PC-3 (cell line): ENCODE data around the gene MTA1. TPM values are rescaled to one million over a fixed set of nuclear protein-coding genes. Genes with fewer than 3 reads are reported as not detected.

ENCODE experiments used
- ATAC-seq: fragments of 200-7000 bp; cut with Tn5 transposase; 2 replicates; pipeline ENCODE4 v1.9.1; 2020; ENCODE audit warnings: mild to moderate bottlenecking, moderate library complexity
- BruUV-seq: library from RNA; stranded (reverse); fragments of 400-500 nt; replicated peaks from 2 replicates; lab custom pipeline; 2021; lab: Mats Ljungman, UMichigan
- CTCF ChIA-PET: fragments of 300-600 bp; sonication (Branson Sonifier 250); formaldehyde crosslinking; loops from one replicate; lab custom pipeline; 2022; ENCODE audit warnings: antibody characterized with exemption; lab: Charles Lee
- POLR2A ChIA-PET: fragments of 300-600 bp; sonication (Branson Sonifier 250); formaldehyde crosslinking; loops from one replicate; lab custom pipeline; 2022; ENCODE audit warnings: antibody characterized with exemption; ENCODE audit not compliant: unreplicated experiment; lab: Charles Lee
- DNase-seq: peaks from one replicate; pipeline ENCODE4 v3.0.0-alpha.2; 2015
- H2AFZ ChIP-seq: fragments of 300-600 bp; sonication (generic); 2 replicates; pipeline ENCODE4 v1.6.0; 2016; ENCODE audit warnings: antibody characterized with exemption, low read length
- H3F3A ChIP-seq: fragments of 300-600 bp; sonication (generic); one replicate; pipeline ENCODE4 v1.6.0; 2017; ENCODE audit warnings: antibody characterized with exemption, low read length, control low read depth, mild to moderate bottlenecking; ENCODE audit not compliant: unreplicated experiment
- H3K27ac ChIP-seq: fragments of 300-600 bp; sonication (generic); 2 replicates; pipeline ENCODE4 v1.5.1; 2016; ENCODE audit warnings: mild to moderate bottlenecking, low read length
- H3K27me3 ChIP-seq: fragments of 300-600 bp; sonication (generic); 2 replicates; pipeline ENCODE4 v1.6.1; 2016; ENCODE audit warnings: low read length, mixed read lengths
- H3K36me3 ChIP-seq: fragments of 300-600 bp; sonication (generic); 2 replicates; pipeline ENCODE4 v1.6.1; 2016; ENCODE audit warnings: low read depth, mixed run types, low read length, mixed read lengths
- H3K4me1 ChIP-seq: fragments of 300-600 bp; sonication (generic); 2 replicates; pipeline ENCODE4 v1.5.1; 2016; ENCODE audit warnings: low read length; ENCODE audit not compliant: insufficient read depth
- H3K4me2 ChIP-seq: fragments of 300-600 bp; sonication (generic); 2 replicates; pipeline ENCODE4 v1.6.0; 2016; ENCODE audit warnings: low read length
- H3K4me3 ChIP-seq: fragments of 300-600 bp; sonication (generic); 2 replicates; pipeline ENCODE4 v1.5.1; 2016; ENCODE audit warnings: mild to moderate bottlenecking, low read length, mixed read lengths
- H3K79me2 ChIP-seq: fragments of 300-600 bp; sonication (generic); 2 replicates; pipeline ENCODE4 v1.6.1; 2017; ENCODE audit warnings: low read length, mixed read lengths
- H3K9ac ChIP-seq: fragments of 300-600 bp; sonication (generic); 2 replicates; pipeline ENCODE4 v1.6.0; 2016; ENCODE audit warnings: mild to moderate bottlenecking, low read length
- H3K9me2 ChIP-seq: fragments of 300-600 bp; sonication (generic); replicated peaks from 2 replicates; pipeline ENCODE4 v1.6.1; 2016; ENCODE audit warnings: mixed run types, low read length, mixed read lengths
- H3K9me3 ChIP-seq: fragments of 300-600 bp; sonication (generic); 2 replicates; pipeline ENCODE4 v1.6.1; 2016; ENCODE audit warnings: low read length, mixed read lengths
- H4K20me1 ChIP-seq: fragments of 300-600 bp; sonication (generic); 2 replicates; pipeline ENCODE4 v1.6.1; 2016; ENCODE audit warnings: low read length, mixed read lengths
- CTCF ChIP-seq: fragments of 300-600 bp; sonication (generic); conservative IDR thresholded peaks from 2 replicates; pipeline ENCODE4 v1.5.1; 2017; ENCODE audit warnings: antibody characterized with exemption, low read depth, mild to moderate bottlenecking, low read length
- EZH2 ChIP-seq: fragments of 300-600 bp; sonication (generic); IDR thresholded peaks from one replicate; pipeline ENCODE4 v1.6.1; 2017; ENCODE audit warnings: antibody characterized with exemption, mild to moderate bottlenecking, low read length; ENCODE audit not compliant: unreplicated experiment
- EZH2phosphoT487 ChIP-seq: fragments of 300-600 bp; sonication (generic); IDR thresholded peaks from 2 replicates; pipeline ENCODE4 v1.6.1; 2018; ENCODE audit warnings: mild to moderate bottlenecking, antibody characterized with exemption, low read length, borderline replicate concordance
- intact Hi-C: fragments of 100-400 bp; cut with micrococcal nuclease; formaldehyde crosslinking; loops from 2 replicates; pipeline ENCODE4 v1.9.0; 2023
- total RNA-seq: library from RNA; depleted of rRNA; stranded (reverse); fragments of >200 nt; gene quantifications from 2 replicates; pipeline ENCODE4 v1.2.3, GENCODE V29; 2014

MTA1 gene
- total RNA-seq, 1 experiment from 2014 or later = 82.3 TPM

- H3K36me3 ChIP-seq = peaks cover 5% of the 10 kb centered on the region; the same call in 1 of the 2 replicates
These were observed 25.2 kb downstream of the MTA1 start for GRCh38 chr14:105444859-105445258.

DNA sequence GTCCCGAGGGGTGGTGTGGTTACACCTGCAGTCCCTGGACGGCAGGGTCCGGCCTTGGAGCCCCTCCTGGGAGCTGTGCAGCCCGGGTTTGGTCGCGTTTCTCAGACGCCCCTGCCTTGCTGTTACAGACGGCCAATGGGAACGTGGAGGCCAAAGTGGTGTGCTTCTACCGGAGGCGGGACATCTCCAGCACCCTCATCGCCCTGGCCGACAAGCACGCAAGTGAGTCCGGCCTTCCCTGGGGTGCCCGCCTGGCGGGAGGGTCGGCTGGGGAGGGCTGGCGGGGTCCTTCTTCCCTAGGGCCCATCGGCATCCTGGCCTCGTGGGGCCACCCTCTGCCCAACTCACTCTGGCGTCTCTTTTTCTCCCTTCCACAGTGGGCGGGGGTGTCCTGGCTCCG is 25.7 kb downstream of the MTA1 start:
- CTCF ChIA-PET = no interaction called here
- Histone ChIP-seq H3F3A (no peaks in the 10 kb centered on the region), H3K27me3 (no peaks in the 10 kb centered on the region), H3K36me3 (peaks cover 5% of the 10 kb centered on the region; the same call in 1 of the 2 replicates), H3K27ac (no peak overlapping the region), H3K4me3 (no peak overlapping the region), H4K20me1 (no peaks in the 10 kb centered on the region), H3K9ac (no peak overlapping the region), H3K9me2 (no peaks in the 10 kb centered on the region), H3K4me1 (no peaks in the 10 kb centered on the region), H3K79me2 (no peaks in the 10 kb centered on the region), H3K4me2 (no peak overlapping the region), H2AFZ (no peak overlapping the region), H3K9me3 (no peaks in the 10 kb centered on the region)
- POLR2A ChIA-PET = no interaction called here
- intact Hi-C loops = no loop called here
- ATAC-seq = no peak
- no peak for DNase-seq
- no peak for TF ChIP-seq CTCF
- TF ChIP-seq EZH2phosphoT487 = no peak
- TF ChIP-seq EZH2 = no peak
- no TSS peak for BruUV-seq

More at GRCh38 chr14:105444859-105445258, 25.2 kb downstream of the MTA1 start:
- no peaks in the 10 kb centered on the region for H4K20me1 ChIP-seq
- H3K9ac ChIP-seq = no peak overlapping the region
- H3K4me3 ChIP-seq = no peak overlapping the region
- ChIA-PET CTCF (no interaction called here), POLR2A (no interaction called here)
- H3K27me3 ChIP-seq = no peaks in the 10 kb centered on the region
- no peak for DNase-seq
- no TSS peak for BruUV-seq
- H3K9me2 ChIP-seq = no peaks in the 10 kb centered on the region
- H3K27ac ChIP-seq = no peak overlapping the region
- no peaks in the 10 kb centered on the region for H3F3A ChIP-seq
- H3K9me3 ChIP-seq = no peaks in the 10 kb centered on the region
- no peak for ATAC-seq
- no peak overlapping the region for H2AFZ ChIP-seq
- no peaks in the 10 kb centered on the region for H3K4me1 ChIP-seq
- TF ChIP-seq EZH2 = no peak
- H3K4me2 ChIP-seq = no peak overlapping the region
- intact Hi-C loops = no loop called here
- H3K79me2 ChIP-seq = no peaks in the 10 kb centered on the region

- ATAC-seq (no peak), DNase-seq (no peak)
- no peak overlapping the region for H3K4me2 ChIP-seq
- ChIA-PET POLR2A (no interaction called here), CTCF (no interaction called here)
- no peaks in the 10 kb centered on the region for H3K27me3 ChIP-seq
- H3K9me3 ChIP-seq = no peaks in the 10 kb centered on the region
- no peaks in the 10 kb centered on the region for H3K9me2 ChIP-seq
- TF ChIP-seq EZH2 = no peak
- no peak for TF ChIP-seq EZH2phosphoT487
- TF ChIP-seq CTCF = no peak
- H3K4me3 ChIP-seq = no peak overlapping the region
- H4K20me1 ChIP-seq = no peaks in the 10 kb centered on the region
- H3K27ac ChIP-seq = no peak overlapping the region
- no peaks in the 10 kb centered on the region for H3K4me1 ChIP-seq
- no peak overlapping the region for H3K9ac ChIP-seq
- intact Hi-C loops = no loop called here
- H3F3A ChIP-seq = no peaks in the 10 kb centered on the region
- no peaks in the 10 kb centered on the region for H3K79me2 ChIP-seq
- H2AFZ ChIP-seq = no peak overlapping the region
- BruUV-seq = no TSS peak
- peaks cover 5% of the 10 kb centered on the region; the same call in 1 of the 2 replicates for H3K36me3 ChIP-seq
These were observed 26.5 kb downstream of the MTA1 start for GRCh38 chr14:105445901-105446845.
